ENCODE results near the gene NPAT. TPM values are rescaled to one million over a fixed set of nuclear protein-coding genes. Genes with fewer than 3 reads are reported as not detected.
"Not testable (repeated sequence)": the region's sequence is repeated elsewhere in the genome, so short reads cannot be mapped to it uniquely, and the experiment has no call there.

Gene NPAT
- polyA plus RNA-seq, 1 donor (not counting 4 experiments of a cell fraction or from before 2014, with no cell fraction given) = 8.0 TPM

GRCh38 chr11:108121274-108122155 lies 100.9 kb downstream of the NPAT start, which contains the start of gene ACAT1:
Gene ACAT1, plus strand, starts transcription at chr11:108121567. Its CDS starts 40 bp downstream, at chr11:108121607.
- H3K4me2 ChIP-seq (ENCODE audit: control insufficient read depth, extremely low read depth, insufficient read depth, low read depth, low read length) = peak within 1 kb of the TSS; percentile 96
- H4K20me1 ChIP-seq (ENCODE audit: control insufficient read depth, extremely low read depth, insufficient read depth, low read length) = no peaks in the 10 kb centered on the region
- peak within 1 kb of the TSS; percentile 84 to 90 (median 85) for H3K4me3 ChIP-seq (ENCODE audit: control insufficient read depth in 2 of 3, extremely low read depth in 1 of 3, insufficient read depth in 2 of 3, low read depth in 1 of 3, low read length in 3 of 3)
- H3K27me3 ChIP-seq (ENCODE audit: control insufficient read depth, extremely low read depth, insufficient read depth, low read length) = no peaks in the 10 kb centered on the region
- no peaks in the 10 kb centered on the region for H3K36me3 ChIP-seq (ENCODE audit: control insufficient read depth in 2 of 2, extremely low read depth in 1 of 2, insufficient read depth in 2 of 2, low read length in 2 of 2)
- peak; percentile 28 for DNase-seq (ENCODE audit: low read depth, low spot score)
- dilution Hi-C loops (cut with MboI; ENCODE audit: extremely low pct_ligation_motif_present, low sequenced_read_pairs) = no loop called here
- peak within 1 kb of the TSS; percentile 90 for H2AFZ ChIP-seq (ENCODE audit: control insufficient read depth, low read length)
- peak within 1 kb of the TSS; percentile 81 for H3K27ac ChIP-seq (ENCODE audit: control insufficient read depth, insufficient read depth, low read length)
- no peaks in the 10 kb centered on the region for H3K9me1 ChIP-seq (ENCODE audit: control insufficient read depth, extremely low read depth, insufficient read depth, low read length)
- H3K4me1 ChIP-seq (ENCODE audit: control insufficient read depth, extremely low read depth, insufficient read depth, low read length) = peaks cover 10% of the 10 kb centered on the region
- peaks cover 29% of the 10 kb centered on the region for H3K79me2 ChIP-seq (ENCODE audit: control insufficient read depth, insufficient read depth, low read length)
- H3K9ac ChIP-seq (ENCODE audit: control insufficient read depth, extremely low read depth, insufficient read depth, low read length) = peak within 1 kb of the TSS; percentile 91
- no peaks in the 10 kb centered on the region for H3K9me3 ChIP-seq (ENCODE audit: control insufficient read depth, low read depth, low read length)
- TF ChIP-seq EZH2 (IDR thresholded peaks at IDR 0.05; ENCODE audit: low read length) (no peak), CTCF (optimal IDR thresholded peaks at IDR 0.05 in 1 of 3, IDR thresholded peaks at IDR 0.05 in 1 of 3, conservative IDR thresholded peaks at IDR 0.05 in 1 of 3; ENCODE audit: extremely low read depth in 1 of 3, insufficient read depth in 2 of 3, low read length in 3 of 3) (peak in 1 of 3 experiments; percentile 29)
- no peak for FAIRE-seq

DNA sequence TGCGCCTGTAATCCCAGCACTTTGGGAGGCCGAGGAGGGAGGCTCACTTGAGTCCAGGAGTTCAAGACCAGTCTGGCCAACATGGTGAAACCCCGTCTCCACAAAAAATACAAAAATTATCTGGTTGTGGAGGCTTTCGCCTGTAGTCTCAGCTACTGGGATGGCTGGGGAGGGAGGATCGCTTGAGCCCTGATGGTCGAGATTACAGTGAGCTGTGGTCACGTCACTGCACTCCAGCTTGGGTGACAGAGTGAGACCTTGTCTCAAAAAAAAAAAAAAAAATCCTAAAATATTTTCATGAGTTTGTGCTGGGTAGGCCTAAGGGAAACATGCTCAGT lies 101.5 kb downstream of the NPAT start:
- H3K4me1 ChIP-seq (ENCODE audit: control insufficient read depth, extremely low read depth, insufficient read depth, low read length) = peaks cover 10% of the 10 kb centered on the region
- DNase-seq (ENCODE audit: low read depth, low spot score); H3K36me3 ChIP-seq (ENCODE audit: control insufficient read depth in 2 of 2, extremely low read depth in 1 of 2, insufficient read depth in 2 of 2, low read length in 2 of 2); H3K27me3 ChIP-seq (ENCODE audit: control insufficient read depth, extremely low read depth, insufficient read depth, low read length); H3K9me1 ChIP-seq (ENCODE audit: control insufficient read depth, extremely low read depth, insufficient read depth, low read length); H3K9me3 ChIP-seq (ENCODE audit: control insufficient read depth, low read depth, low read length); H4K20me1 ChIP-seq (ENCODE audit: control insufficient read depth, extremely low read depth, insufficient read depth, low read length); FAIRE-seq; dilution Hi-C loops (cut with MboI; ENCODE audit: extremely low pct_ligation_motif_present, low sequenced_read_pairs): not testable (repeated sequence)
- H3K79me2 ChIP-seq (ENCODE audit: control insufficient read depth, insufficient read depth, low read length) = peaks cover 27% of the 10 kb centered on the region
- peak overlapping the region; percentile 47 for H3K27ac ChIP-seq (ENCODE audit: control insufficient read depth, insufficient read depth, low read length)
- H2AFZ ChIP-seq (ENCODE audit: control insufficient read depth, low read length) = peak overlapping the region; percentile 63
- peak overlapping the region; percentile 91 for H3K9ac ChIP-seq (ENCODE audit: control insufficient read depth, extremely low read depth, insufficient read depth, low read length)
- H3K4me3 ChIP-seq (ENCODE audit: control insufficient read depth in 2 of 3, extremely low read depth in 1 of 3, insufficient read depth in 2 of 3, low read depth in 1 of 3, low read length in 3 of 3) = peak overlapping the region; percentile 84 to 90 (median 85)
- H3K4me2 ChIP-seq (ENCODE audit: control insufficient read depth, extremely low read depth, insufficient read depth, low read depth, low read length) = peak overlapping the region; percentile 96

Measured in keratinocyte (primary cell).